ENCODE measurements around the gene GFOD2. TPM values are rescaled to one million over a fixed set of nuclear protein-coding genes. Genes with fewer than 3 reads are reported as not detected.

The GFOD2 gene
- polyA plus RNA-seq, 6 donors from 2014 or later: 6.5 to 12.9 (median 8.4) TPM

DNA sequence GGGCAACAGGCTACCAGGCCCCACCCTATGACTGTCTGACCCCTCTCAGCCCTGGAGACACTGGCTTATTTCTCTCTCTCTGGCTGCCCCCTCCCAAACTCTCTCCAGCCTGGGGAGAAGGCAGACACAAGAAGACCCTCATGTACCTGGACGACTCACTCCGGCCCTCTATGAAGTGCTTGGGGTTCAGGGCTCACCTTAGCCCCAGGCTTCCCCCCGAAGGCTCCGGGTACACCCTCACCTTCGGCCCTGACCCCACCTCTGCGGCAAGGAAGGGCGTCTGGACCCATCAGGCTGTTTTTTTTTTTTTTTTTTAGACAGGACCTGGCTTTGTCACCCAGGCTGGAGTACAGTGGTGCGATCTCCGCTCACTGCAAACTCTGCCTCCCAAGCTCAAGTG, 75.1 kb downstream of the GFOD2 start:
- peaks cover 4 to 21% (median 11%) of the 10 kb centered on the region in 3 donors for H3K4me1 Mint-ChIP-seq
- H3K27me3 Mint-ChIP-seq: no peaks in the 10 kb centered on the region
- H3K36me3 Mint-ChIP-seq: no peaks in the 10 kb centered on the region
- peak overlapping the region in 5 of 6 donors; percentile 38 to 90 (median 77) for H3K27ac Mint-ChIP-seq
- H3K9me3 Mint-ChIP-seq: no peaks in the 10 kb centered on the region
- no peak for DNase-seq
- peak overlapping the region; percentile 29 to 90 (median 70) for H3K4me3 Mint-ChIP-seq
- no peak for ATAC-seq (ENCODE audit: low read depth in 2 of 2)

DNA sequence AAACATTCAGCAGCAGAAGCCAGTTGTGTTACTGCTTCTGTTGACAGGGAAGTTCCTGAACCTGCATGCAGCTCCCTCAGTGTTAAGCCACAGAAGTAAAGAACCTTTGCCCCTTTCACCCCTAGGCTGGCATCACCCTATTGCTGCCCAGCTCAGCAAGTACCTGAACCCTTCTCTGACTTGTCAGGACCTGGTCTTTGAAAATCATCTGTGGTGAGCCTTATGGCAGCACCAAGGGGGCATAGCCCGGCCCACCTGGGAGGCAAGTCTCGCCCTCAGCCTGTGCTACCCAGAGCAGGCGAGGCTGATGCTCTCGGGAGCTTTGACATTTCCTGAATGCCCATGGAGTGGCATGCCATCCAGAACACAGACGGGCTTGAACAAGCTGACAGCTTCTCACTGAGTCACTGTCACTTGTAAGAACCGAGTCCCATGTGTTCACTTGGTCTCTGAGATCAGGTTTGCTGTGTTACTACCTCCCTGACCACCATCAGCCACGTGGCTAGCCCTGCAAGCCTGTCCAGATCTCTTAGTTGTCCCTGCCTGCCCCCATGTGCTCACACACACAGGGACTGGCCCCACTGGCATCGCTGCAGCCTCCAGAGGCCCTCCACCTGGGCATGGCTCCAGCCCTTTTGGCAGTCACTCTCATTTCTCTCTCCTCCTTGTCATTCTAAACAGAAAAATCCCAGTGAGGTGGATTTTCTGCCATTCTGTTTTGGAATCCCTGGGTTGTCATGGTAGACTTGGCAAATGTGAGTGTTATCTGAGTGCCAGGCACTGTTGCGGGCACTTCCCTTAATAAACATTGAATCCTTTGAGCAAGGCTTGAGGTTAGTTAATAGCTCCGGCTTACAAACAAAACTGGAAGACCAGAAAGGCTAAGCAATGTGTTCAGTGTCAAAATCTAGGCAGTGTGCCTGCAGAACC, 77.1 kb downstream of the GFOD2 start:
- peak overlapping the region in 1 of 8 donors; percentile 9 for H3K4me3 Mint-ChIP-seq
- DNase-seq (no peak), ATAC-seq (ENCODE audit: low read depth in 2 of 2) (no peak)
- H3K36me3 Mint-ChIP-seq: peaks cover 0 to under 1% of the 10 kb centered on the region in 2 donors
- peak overlapping the region in 1 of 6 donors; percentile 26 for H3K27ac Mint-ChIP-seq
- peaks cover 4 to 21% (median 11%) of the 10 kb centered on the region in 3 donors for H3K4me1 Mint-ChIP-seq
- H3K27me3 Mint-ChIP-seq: no peaks in the 10 kb centered on the region
- H3K9me3 Mint-ChIP-seq: no peaks in the 10 kb centered on the region

DNA sequence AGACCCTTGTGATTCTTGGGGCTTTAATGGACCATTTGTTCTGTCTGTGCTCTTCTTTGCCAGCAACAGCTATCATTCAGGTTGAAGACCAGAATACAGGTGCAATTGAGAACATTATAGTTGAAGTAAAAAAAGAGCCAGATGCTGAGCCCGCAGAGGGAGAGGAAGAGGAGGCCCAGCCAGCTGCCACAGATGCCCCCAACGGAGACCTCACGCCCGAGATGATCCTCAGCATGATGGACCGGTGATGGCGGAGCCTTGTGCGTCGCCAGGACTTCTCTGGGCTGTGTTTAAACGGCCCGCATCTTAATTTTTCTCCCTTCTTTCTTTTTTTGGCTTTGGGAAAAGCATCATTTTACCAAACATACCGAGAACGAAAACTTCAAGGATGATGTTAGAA, 81.5 kb downstream of the GFOD2 start:
- DNase-seq: no peak
- Mint-ChIP-seq H3K4me1 (peaks cover 0 to 2% (median 0%) of the 10 kb centered on the region in 3 donors), H3K9me3 (no peaks in the 10 kb centered on the region), H3K4me3 (no peak overlapping the region), H3K36me3 (peaks cover 0 to 4% of the 10 kb centered on the region in 2 donors), H3K27me3 (no peaks in the 10 kb centered on the region), H3K27ac (peak overlapping the region in 3 of 6 donors; percentile 56 to 88 (median 65))
- ATAC-seq (ENCODE audit: low read depth in 2 of 2): no peak

DNA sequence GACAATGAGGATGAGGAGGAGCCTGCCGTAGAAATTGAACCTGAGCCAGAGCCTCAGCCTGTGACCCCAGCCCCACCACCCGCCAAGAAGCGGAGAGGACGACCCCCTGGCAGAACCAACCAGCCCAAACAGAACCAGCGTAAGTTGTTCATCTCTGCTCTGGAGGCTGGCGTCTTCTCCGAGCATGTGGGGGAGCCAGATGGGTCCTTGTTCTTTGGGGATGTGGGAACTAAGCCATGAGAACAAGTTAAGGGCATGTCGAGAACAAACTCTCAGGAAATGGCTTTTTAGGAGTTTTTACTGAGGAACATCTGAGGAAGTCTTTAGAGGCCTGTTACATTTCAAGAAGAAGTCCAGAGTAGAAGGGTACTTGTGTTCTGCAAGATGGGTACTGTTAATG, 82.4 kb downstream of the GFOD2 start:
- Mint-ChIP-seq H3K4me3 (peak overlapping the region in 1 of 8 donors; percentile 21), H3K27ac (peak overlapping the region in 2 of 6 donors; percentile 53 to 67)
- DNase-seq: no peak

DNA sequence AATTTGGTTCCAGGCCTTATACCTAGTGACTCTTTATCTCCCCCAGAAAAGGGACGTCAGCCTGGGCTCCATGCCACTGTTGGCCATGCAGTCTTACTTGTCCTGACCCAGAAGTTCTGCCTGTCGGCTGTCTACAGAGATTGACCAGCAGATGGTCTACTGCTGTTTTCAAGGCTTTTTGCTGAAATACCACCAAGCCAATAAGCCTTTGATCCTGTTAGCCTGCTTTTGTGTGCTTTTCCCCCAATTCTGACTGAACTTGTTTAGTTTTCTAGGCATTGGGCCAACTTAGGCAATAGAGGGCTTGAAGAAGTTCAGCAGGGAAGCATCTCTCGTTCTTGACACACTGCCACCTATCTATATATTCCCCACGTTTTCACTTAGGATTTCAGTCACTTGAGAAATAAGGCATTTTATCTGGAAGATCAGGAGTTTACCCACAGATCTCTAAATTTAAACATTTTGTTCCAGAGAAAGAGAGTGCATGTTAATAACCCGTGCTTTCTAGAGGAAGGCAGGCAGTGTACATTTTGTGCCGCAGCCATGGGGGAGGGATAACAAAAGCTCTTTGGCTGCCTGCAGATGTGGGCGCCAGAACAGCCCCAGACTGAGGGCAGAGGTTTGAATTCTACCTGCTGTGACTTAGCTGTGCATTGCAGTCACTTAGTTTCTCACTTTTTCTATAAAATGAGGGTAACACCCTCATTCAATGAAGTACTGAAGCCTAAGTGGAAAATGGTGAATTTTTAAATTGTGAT, 86.5 kb downstream of the GFOD2 start:
- H3K36me3 Mint-ChIP-seq: peaks cover 15 to 16% of the 10 kb centered on the region in 2 donors
- ATAC-seq (ENCODE audit: low read depth in 2 of 2): no peak
- DNase-seq: no peak
- H3K9me3 Mint-ChIP-seq: no peaks in the 10 kb centered on the region
- H3K4me3 Mint-ChIP-seq: no peak overlapping the region
- no peak overlapping the region for H3K27ac Mint-ChIP-seq
- peaks cover 0 to 5% (median 0%) of the 10 kb centered on the region in 3 donors for H3K4me1 Mint-ChIP-seq
- no peaks in the 10 kb centered on the region for H3K27me3 Mint-ChIP-seq

More for the DNA sequence above, 82.4 kb downstream of the GFOD2 start:
- Mint-ChIP-seq H3K36me3 (peaks cover 0 to 4% of the 10 kb centered on the region in 2 donors), H3K27me3 (no peaks in the 10 kb centered on the region), H3K9me3 (no peaks in the 10 kb centered on the region), H3K4me1 (peaks cover 0 to 2% (median 0%) of the 10 kb centered on the region in 3 donors)
- ATAC-seq (ENCODE audit: low read depth in 2 of 2): no peak

DNA sequence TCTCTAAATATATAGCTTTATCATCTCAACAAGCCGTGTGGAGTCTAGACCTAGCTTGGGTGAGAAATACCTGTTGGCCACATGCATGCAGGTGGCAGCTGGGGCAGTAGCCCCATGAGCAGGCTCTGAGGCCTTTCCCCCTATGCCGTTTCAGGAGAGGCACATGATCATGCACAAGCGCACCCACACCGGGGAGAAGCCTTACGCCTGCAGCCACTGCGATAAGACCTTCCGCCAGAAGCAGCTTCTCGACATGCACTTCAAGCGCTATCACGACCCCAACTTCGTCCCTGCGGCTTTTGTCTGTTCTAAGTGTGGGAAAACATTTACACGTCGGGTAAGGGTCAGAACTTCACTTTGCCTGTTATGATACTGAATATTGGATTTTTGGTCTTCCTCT, 90.9 kb downstream of the GFOD2 start:
- DNase-seq: no peak
- no peaks in the 10 kb centered on the region for H3K27me3 Mint-ChIP-seq
- H3K4me3 Mint-ChIP-seq: no peak overlapping the region
- H3K9me3 Mint-ChIP-seq: no peaks in the 10 kb centered on the region
- peak overlapping the region in 1 of 6 donors; percentile 62 for H3K27ac Mint-ChIP-seq
- ATAC-seq (ENCODE audit: low read depth in 2 of 2): no peak
- H3K36me3 Mint-ChIP-seq: peaks cover 11 to 25% of the 10 kb centered on the region in 2 donors
- H3K4me1 Mint-ChIP-seq: peaks cover 0 to 9% (median 6%) of the 10 kb centered on the region in 3 donors

Other genes with a start within 250 kb of the GFOD2 start
- 100 to 1,000 TPM; 136 to 255 (median 157) TPM for gene ATP6V0D1, start 238.2 kb downstream of the GFOD2 start, polyA plus RNA-seq (ENCODE audit: low read depth in 6 of 6)
- not detected for gene AGRP, start 235.8 kb downstream of the GFOD2 start, polyA plus RNA-seq (ENCODE audit: low read depth in 6 of 6)
- 10 to 100 TPM in 5 of 6 donors, 1 to 10 TPM in 1; 3.4 to 34.5 (median 16.5) TPM for gene RIPOR1, start 190.5 kb downstream of the GFOD2 start, polyA plus RNA-seq (ENCODE audit: low read depth in 6 of 6)
- gene CTCF, start 156.8 kb downstream of the GFOD2 start, polyA plus RNA-seq (ENCODE audit: low read depth in 6 of 6): 10 to 100 TPM; 40.2 to 93.3 (median 67.8) TPM
- gene CARMIL2, start 74.2 kb downstream of the GFOD2 start, polyA plus RNA-seq (ENCODE audit: low read depth in 6 of 6): 10 to 100 TPM in 4 of 6 donors, 1 to 10 TPM in 2; 9.4 to 23.2 (median 14.1) TPM
- 10 to 100 TPM; 31.3 to 52.8 (median 35.5) TPM for gene ACD, start 59.1 kb downstream of the GFOD2 start, polyA plus RNA-seq (ENCODE audit: low read depth in 6 of 6)
- gene PARD6A, start 58.4 kb downstream of the GFOD2 start, polyA plus RNA-seq (ENCODE audit: low read depth in 6 of 6): 10 to 100 TPM; 12.0 to 23.7 (median 16.1) TPM
- gene ENKD1, start 52.6 kb downstream of the GFOD2 start, polyA plus RNA-seq (ENCODE audit: low read depth in 6 of 6): 1 to 10 TPM in 5 of 6 donors, not detected in 1; 1.2 to 2.6 (median 2.2) TPM
- 10 to 100 TPM; 10.3 to 12.5 (median 11.1) TPM for gene C16orf86, start 52.5 kb downstream of the GFOD2 start, polyA plus RNA-seq (ENCODE audit: low read depth in 6 of 6)
- gene RANBP10, start 87.2 kb upstream of the GFOD2 start, polyA plus RNA-seq (ENCODE audit: low read depth in 6 of 6): 10 to 100 TPM in 5 of 6 donors, 1 to 10 TPM in 1; 5.2 to 23.0 (median 11.7) TPM
- gene TSNAXIP1, start 87.6 kb upstream of the GFOD2 start, polyA plus RNA-seq (ENCODE audit: low read depth in 6 of 6): not detected
- 100 to 1,000 TPM in 5 of 6 donors, 10 to 100 TPM in 1; 83.6 to 113 (median 105) TPM for gene THAP11, start 123.0 kb upstream of the GFOD2 start, polyA plus RNA-seq (ENCODE audit: low read depth in 6 of 6)
- gene NUTF2, start 127.6 kb upstream of the GFOD2 start, polyA plus RNA-seq (ENCODE audit: low read depth in 6 of 6): 100 to 1,000 TPM; 126 to 148 (median 131) TPM
- 10 to 100 TPM in 3 of 6 donors, 1 to 10 TPM in 3; 7.6 to 15.1 (median 9.2) TPM for gene CENPT, start 128.4 kb upstream of the GFOD2 start, polyA plus RNA-seq (ENCODE audit: low read depth in 6 of 6)
- gene EDC4, start 153.7 kb upstream of the GFOD2 start, polyA plus RNA-seq (ENCODE audit: low read depth in 6 of 6): 10 to 100 TPM in 5 of 6 donors, 1 to 10 TPM in 1; 6.7 to 28.6 (median 20.2) TPM
- gene NRN1L, start 165.6 kb upstream of the GFOD2 start, polyA plus RNA-seq (ENCODE audit: low read depth in 6 of 6): under 1 TPM in 2 of 6 donors, not detected in 4; 0.64 to 0.90 TPM
- gene PSKH1, start 173.9 kb upstream of the GFOD2 start, polyA plus RNA-seq (ENCODE audit: low read depth in 6 of 6): 10 to 100 TPM; 14.2 to 24.4 (median 17.4) TPM
- gene CTRL, start 212.5 kb upstream of the GFOD2 start, polyA plus RNA-seq (ENCODE audit: low read depth in 6 of 6): 1 to 10 TPM in 4 of 6 donors, under 1 TPM in 2; 0.65 to 3.2 (median 1.3) TPM
- 100 to 1,000 TPM; 398 to 770 (median 477) TPM for gene PSMB10, start 217.5 kb upstream of the GFOD2 start, polyA plus RNA-seq (ENCODE audit: low read depth in 6 of 6)
- 1 to 10 TPM in 2 of 6 donors, under 1 TPM in 2, not detected in 2; 0.30 to 4.2 (median 0.93) TPM for gene LCAT, start 224.8 kb upstream of the GFOD2 start, polyA plus RNA-seq (ENCODE audit: low read depth in 6 of 6)
- gene SLC12A4, start 249.3 kb upstream of the GFOD2 start, polyA plus RNA-seq (ENCODE audit: low read depth in 6 of 6): 1 to 10 TPM; 2.8 to 5.4 (median 3.7) TPM

All from naive B cell (primary cell).